IMR-90 (cell line): ENCODE results near the gene MAOA.

Experiments
- CEBPB ChIP-seq: IDR thresholded peaks from 2 replicates; pipeline ENCODE4 v1.6.1; 2012; ENCODE audit warnings: low read depth, low read length, improper control_type of control experiment
- CTCF ChIP-seq: conservative IDR thresholded peaks from 2 replicates; pipeline ENCODE4 v1.5.1; 2012; ENCODE audit warnings: mild to moderate bottlenecking, low read depth, low read length, improper control_type of control experiment
- MXI1 ChIP-seq: IDR thresholded peaks from 2 replicates; pipeline ENCODE4 v1.6.1; 2012; ENCODE audit warnings: low read depth, mild to moderate bottlenecking, low read length, moderate library complexity, borderline replicate concordance
- POLR2A ChIP-seq: IDR thresholded peaks from 2 replicates; pipeline ENCODE4 v1.6.1; 2012; ENCODE audit warnings: mild to moderate bottlenecking, low read depth, low read length
- RAD21 ChIP-seq: IDR thresholded peaks from 2 replicates; pipeline ENCODE4 v1.6.1; 2012; ENCODE audit warnings: low read length, improper control_type of control experiment
- SMC3 ChIP-seq: fragments of 150-350 bp; IDR thresholded peaks from 2 replicates; pipeline ENCODE4 v1.6.1; 2016; ENCODE audit warnings: low read depth, mild to moderate bottlenecking, antibody characterized with exemption, low read length, moderate library complexity

GRCh38 chrX:43612400-43612799, 43.7 kb upstream of the MAOA start:
- TF ChIP-seq CTCF (no peak), POLR2A (no peak), CEBPB (no peak), MXI1 (no peak), RAD21 (no peak), SMC3 (no peak)
